ENCODE measurements around the gene AK5.
"Not testable (repeated sequence)": the region's sequence is repeated elsewhere in the genome, so short reads cannot be mapped to it uniquely, and the experiment has no call there.

AK5 gene

DNA sequence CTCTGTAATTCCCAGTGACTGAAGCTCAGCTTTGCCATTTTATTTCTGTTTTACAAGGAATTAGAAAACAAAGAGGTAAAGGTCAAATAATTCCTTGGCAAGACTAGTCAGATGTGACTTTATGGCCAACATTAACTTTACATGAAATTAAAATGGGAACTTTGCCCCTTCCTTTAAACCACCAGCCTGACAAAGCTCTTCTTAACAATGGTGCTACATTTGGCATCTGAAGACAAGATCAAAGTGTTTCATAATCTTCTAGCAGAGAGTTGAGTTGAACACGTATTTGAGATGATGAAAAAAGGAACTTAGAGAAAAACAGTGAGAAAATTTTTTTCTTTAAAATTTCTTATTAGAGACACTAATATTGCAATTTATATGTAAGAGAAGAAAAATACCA is 193.8 kb downstream of the AK5 start:
- DNase-seq (ENCODE audit: insufficient read length, low spot score) (no peak), FAIRE-seq (no peak)
- TF ChIP-seq POLR2A (IDR thresholded peaks at IDR 0.05; ENCODE audit: low read depth, low read length) = no peak

DNA sequence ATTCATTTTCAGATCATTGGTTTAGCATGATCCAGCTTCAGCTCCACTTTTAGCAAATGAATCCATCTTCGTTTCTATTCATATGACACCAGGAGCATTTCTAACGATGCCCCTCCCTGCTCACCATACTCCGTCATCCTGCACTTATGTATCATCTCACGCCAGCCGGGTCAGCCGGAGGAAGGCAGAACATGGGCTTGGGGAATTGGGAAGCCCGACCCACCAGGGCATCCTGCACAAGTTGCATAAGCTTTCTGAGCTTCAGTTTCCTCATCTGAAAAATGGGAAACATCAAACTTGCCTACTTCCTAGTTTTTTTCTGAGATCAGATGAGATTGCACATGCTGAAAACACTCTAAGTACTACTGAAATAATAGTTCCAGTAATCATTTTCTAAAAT is 194.7 kb downstream of the AK5 start:
- TF ChIP-seq POLR2A (IDR thresholded peaks at IDR 0.05; ENCODE audit: low read depth, low read length) = no peak
- no peak for FAIRE-seq
- no peak for DNase-seq (ENCODE audit: insufficient read length, low spot score)

DNA sequence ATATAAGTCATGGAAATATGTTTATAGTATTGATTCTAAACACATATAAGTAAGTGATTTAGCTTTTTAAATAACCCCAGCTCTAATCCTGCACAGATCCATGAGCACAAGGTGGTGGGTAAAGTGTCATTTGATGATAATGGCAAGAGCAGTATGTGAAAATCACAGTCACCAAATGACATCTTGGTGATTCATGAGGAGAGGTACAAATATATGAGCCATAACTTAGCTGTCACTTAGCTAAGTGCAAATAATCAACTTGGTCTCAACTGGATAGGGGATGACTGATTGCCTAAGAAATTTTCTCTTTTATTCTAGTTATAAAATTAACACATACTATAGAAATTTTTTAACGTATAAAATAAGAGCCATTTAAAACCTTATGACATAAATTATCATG is 202.5 kb downstream of the AK5 start:
- FAIRE-seq (no peak), DNase-seq (ENCODE audit: insufficient read length, low spot score) (no peak)
- no peak for TF ChIP-seq POLR2A (IDR thresholded peaks at IDR 0.05; ENCODE audit: low read depth, low read length)

DNA sequence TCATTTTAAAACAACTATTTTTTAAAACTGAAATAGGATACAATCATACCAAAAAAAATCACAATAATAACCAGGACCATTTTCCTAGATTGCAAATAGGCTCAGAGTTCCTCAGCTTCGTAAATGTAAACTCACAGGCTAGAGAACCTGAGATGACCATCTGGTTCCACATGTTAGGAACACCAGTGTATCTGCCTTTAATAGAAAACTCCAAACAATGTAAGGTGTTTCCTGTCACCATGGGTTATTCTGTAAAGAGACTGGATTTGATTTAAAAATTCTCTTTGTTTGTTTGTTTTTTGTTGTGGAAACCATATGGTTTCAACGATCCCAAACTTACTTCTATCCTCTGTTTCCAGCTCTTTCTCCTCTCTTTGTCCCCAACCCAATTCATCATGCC is 203.1 kb downstream of the AK5 start:
- TF ChIP-seq POLR2A (IDR thresholded peaks at IDR 0.05; ENCODE audit: low read depth, low read length) = no peak
- no peak for DNase-seq (ENCODE audit: insufficient read length, low spot score)
- no peak for FAIRE-seq

DNA sequence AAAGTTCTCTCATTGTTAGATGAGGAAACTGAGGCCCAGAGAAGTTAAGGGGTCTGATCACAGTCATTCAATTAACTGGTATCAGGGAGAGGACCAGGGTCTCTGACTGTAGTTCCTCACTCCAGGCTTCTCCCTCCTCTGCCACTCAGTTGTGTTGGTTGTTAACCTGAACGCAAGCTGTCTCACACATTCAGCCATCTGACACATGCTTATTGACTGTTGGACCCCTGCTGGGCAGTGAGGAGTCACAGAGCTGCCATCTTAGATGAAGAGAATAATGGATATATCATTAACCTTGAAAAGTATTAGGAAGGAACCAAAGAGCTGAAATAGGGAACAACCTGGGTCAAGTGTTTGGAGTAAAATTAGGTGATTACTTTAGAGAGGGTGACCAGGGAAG is 205.8 kb downstream of the AK5 start:
- DNase-seq (ENCODE audit: insufficient read length, low spot score) (no peak), FAIRE-seq (no peak)
- no peak for TF ChIP-seq POLR2A (IDR thresholded peaks at IDR 0.05; ENCODE audit: low read depth, low read length)

DNA sequence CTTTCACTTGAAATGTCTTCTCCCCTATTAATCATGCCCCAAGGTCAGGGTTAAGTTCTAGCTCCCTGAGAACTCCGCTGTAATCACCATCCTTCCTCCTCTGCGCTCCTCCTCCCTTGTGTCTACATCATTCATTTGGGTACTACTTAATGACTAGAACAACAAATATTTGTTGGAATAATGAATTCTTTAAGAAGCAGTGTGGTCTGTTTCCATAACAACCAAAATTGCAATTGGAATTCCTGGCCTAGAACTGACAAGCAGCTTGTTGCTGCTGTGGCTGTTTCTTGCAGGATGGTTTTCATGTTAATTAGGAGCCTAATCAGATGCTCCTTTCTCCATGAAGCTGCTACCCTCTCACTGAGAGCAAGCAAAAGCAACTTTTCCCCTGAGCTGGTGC is 208.1 kb downstream of the AK5 start:
- FAIRE-seq (no peak), DNase-seq (ENCODE audit: insufficient read length, low spot score) (no peak)
- no peak for TF ChIP-seq POLR2A (IDR thresholded peaks at IDR 0.05; ENCODE audit: low read depth, low read length)

DNA sequence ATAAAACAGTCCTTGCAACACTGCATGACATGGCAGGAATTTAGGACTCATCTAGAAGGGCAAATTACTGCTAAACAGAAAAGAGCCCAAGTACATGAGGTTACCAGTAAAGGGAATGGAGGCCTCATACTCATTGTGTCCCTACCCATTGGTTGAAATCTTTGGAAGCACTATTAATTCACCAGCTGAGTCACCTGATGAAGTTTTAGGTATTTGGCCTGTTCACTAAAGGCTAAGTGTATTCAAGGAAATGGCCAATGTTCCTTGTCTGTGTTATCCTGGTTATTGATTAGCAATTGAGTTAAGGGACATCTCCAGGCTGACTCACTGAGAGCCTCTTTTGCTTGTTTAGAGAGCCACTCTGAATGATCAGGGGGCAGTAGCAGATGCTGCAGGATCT is 212.2 kb downstream of the AK5 start:
- TF ChIP-seq POLR2A (IDR thresholded peaks at IDR 0.05; ENCODE audit: low read depth, low read length) = no peak
- DNase-seq (ENCODE audit: insufficient read length, low spot score) (no peak), FAIRE-seq (no peak)

DNA sequence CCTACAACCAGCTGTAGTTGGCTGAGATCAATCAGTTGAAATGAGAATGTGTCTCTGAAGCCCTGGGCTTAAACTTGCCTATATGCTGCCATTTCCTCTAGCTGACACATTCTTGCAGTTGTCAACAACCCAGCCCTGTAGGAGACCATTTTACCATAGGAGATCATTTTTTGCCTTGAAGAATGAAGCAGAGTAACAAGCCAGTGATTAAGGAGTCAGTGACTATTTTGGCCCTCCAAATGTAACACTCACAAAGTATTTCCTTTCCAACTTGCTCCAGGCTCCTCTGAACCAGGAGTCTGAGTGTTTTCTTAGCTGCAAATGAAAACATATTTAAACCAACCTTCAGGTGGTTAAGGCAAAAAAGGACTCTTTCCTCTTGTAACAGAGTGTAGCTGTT is 217.1 kb downstream of the AK5 start:
- TF ChIP-seq POLR2A (IDR thresholded peaks at IDR 0.05; ENCODE audit: low read depth, low read length) = no peak
- no peak for DNase-seq (ENCODE audit: insufficient read length, low spot score)
- no peak for FAIRE-seq

DNA sequence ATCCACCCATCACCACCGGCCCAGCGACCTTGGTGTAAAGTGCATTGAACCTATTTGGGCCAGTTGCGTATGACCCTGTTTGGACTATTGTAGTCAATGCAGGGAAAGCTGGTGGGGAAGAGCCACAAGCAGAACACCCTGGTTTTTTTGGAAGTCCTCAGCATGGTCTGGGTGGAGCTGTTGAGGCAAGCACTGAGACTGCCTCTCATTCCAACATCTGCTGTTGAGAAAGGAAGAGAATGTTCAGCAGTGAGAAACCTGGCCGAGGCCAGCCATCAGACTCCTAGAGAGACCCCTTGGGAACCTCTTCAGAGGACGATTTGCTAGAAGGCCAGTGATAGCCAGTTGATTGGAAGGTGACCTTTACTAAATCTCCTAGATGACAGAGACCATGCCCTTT is 217.6 kb downstream of the AK5 start:
- no peak for DNase-seq (ENCODE audit: insufficient read length, low spot score)
- no peak for FAIRE-seq

DNA sequence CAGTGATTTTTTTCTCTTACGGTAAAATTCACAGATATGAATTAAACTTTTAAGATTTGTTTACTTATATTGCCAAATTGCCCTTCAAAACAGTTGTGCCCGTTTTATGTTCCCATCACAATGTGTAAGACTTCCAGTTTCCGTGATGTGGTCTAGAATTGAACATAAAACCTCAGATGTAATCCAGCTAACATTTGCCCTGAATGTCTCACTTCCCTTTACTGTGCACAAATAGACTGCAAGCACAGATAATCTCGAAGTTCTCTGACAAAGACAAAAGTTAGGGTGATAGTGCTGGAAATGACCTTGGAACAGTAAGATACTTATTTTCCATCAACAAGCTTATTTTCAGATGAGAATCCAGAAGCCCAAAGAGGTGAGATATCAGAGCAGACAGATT is 223.2 kb downstream of the AK5 start:
- DNase-seq (ENCODE audit: insufficient read length, low spot score) (no peak), FAIRE-seq (no peak)
- TF ChIP-seq POLR2A (IDR thresholded peaks at IDR 0.05; ENCODE audit: low read depth, low read length) = no peak

More for the DNA sequence above, 217.6 kb downstream of the AK5 start:
- no peak for TF ChIP-seq POLR2A (IDR thresholded peaks at IDR 0.05; ENCODE audit: low read depth, low read length)

DNA sequence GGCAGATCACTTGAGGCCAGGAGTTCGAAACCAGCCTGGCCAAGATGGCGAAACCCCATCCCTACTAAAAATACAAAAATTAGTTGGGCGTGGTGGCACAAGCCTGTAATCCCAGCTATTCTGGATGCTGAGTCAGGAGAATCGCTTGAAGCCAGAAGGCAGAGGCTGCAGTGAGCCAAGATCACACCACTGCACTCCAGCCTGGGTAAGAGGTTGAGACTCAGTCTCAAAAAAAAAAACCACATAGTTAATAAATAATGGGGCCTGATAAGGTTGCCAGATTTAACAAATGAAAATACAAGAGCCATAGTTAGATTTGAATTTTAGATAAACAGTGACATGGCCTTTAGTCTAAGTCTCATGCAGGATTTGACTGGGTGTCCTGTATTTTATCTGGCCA is 225.0 kb downstream of the AK5 start:
- FAIRE-seq = no peak
- no peak for DNase-seq (ENCODE audit: insufficient read length, low spot score)
- TF ChIP-seq POLR2A (IDR thresholded peaks at IDR 0.05; ENCODE audit: low read depth, low read length) = no peak

DNA sequence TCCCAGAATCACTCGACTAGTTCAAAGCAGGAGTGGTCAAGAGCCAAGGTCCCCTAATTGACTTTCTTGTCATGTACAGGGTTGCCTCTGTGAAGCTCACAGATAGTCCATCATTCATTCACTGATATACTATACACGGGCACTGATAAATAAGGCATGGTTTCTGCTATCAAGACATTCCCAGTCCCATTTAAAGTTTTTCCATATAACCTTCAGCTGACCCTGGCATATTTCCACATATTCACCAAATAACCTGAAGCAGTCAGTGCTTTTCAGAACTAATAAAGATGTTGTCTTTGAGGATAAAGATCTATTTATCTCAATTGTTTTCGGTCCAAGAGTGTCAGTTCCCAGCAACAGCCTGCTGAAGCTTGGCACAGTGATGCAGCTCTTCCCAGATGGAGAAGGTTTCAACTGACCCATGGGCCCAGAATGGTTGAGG is 227.3 kb downstream of the AK5 start:
- DNase-seq (ENCODE audit: insufficient read length, low spot score) = no peak
- no peak for FAIRE-seq
- TF ChIP-seq POLR2A (IDR thresholded peaks at IDR 0.05; ENCODE audit: low read depth, low read length) = no peak

DNA sequence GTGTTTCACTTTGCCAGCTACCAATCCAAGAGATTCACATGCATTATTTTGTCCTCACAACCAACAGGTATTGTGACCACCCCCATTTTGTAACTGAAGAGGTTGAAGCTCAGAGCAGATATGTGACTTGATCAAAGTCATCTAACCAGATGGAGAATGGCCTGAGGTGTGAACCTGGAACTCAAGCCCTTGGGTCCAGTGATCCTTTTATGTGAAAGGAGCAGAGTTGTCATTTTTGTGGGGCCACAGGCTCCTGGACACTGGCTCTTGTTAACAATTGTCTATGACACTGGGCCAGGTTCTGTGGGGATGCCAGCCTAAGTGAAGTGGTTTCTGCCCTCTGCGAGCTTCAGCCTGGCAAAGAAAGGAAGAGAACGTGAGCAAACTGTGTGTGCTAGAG is 228.1 kb downstream of the AK5 start:
- TF ChIP-seq POLR2A (IDR thresholded peaks at IDR 0.05; ENCODE audit: low read depth, low read length) = no peak
- DNase-seq (ENCODE audit: insufficient read length, low spot score) = no peak
- no peak for FAIRE-seq

DNA sequence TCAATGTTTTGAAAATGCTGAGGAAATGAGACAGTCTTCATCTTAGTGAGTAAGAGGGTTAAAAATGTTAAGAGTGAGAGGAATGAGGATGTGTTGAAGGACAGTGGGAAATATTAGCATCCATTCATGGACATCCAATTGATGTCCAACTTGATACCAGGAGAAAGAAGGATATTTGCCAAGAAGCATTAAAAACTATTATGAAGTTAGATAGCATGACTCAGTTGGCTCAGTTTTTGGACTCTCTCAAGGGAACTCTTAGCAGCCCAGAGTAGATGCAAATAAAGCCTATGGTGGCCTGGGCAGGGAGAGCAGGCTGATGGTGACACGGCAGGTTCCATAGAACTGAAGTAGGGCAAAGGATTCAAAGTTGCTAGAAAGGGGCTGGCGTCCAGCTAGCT is 229.6 kb downstream of the AK5 start:
- TF ChIP-seq POLR2A (IDR thresholded peaks at IDR 0.05; ENCODE audit: low read depth, low read length) = no peak
- FAIRE-seq = peak; percentile 78
- no peak for DNase-seq (ENCODE audit: insufficient read length, low spot score)

DNA sequence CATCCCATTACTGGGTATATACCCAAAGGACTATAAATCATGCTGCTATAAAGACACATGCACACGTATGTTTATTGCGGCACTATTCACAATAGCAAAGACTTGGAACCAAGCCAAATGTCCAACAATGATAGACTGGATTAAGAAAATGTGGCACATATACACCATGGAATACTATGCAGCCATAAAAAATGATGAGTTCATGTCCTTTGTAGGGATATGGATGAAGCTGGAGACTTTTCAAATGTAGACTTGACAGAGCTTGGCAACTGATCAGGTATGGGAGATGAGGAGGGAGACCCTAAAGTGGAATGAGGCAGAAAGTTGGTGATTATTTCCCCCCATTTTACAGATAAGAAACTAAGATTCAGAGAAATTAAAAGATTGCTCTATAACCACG is 230.8 kb downstream of the AK5 start:
- DNase-seq (ENCODE audit: insufficient read length, low spot score); FAIRE-seq: not testable (repeated sequence)
